DMS114 treated with DMSO at 0.1 percent for 48 hours (cell line): ENCODE results near the gene CDH5.

ENCODE experiments used
- DNase-seq: peaks from one replicate; lab custom pipeline; 2025; ENCODE audit not compliant: unreplicated experiment; lab: John Stamatoyannopoulos, UW

CDH5 gene

DNA sequence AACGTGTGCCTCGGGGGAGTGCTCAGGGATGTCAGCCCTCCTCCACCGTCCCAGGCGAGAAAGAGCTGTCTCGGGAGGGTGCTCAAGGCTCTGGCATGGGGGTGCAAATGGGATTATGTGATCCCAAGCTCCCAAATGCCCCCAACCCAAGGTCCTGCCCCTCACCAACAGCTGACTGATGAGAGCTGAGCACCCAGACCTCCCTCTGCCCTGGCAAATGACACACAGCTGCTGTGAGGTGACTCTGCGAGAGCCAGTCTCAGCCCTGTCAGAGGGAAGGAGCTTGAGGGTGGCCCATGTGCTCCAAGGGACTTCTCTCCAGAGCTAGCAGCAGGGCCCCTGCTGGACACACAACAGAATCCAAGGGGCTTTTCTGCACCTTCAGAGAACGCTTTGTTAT, 7.7 kb downstream of the CDH5 start:
- DNase-seq = no peak

DNA sequence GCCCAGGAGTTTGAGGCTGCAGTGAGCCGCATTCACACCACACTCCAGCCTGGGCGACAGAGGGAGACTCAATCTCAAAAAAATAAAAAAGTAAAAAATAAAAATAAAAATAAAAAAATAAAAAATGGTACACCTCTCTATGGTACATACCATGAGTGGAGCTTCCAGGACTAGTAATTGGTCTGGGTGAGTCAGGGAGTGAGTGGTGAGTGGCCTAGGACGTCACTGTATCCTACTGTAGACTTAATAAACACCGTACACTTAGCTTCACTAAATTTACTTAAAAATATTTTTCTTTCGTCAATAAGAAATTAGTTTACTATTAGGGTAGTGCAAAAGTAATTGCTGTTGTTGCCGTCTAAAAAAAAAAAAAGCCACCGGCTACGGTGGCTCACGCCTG, 9.0 kb downstream of the CDH5 start:
- DNase-seq = no peak

GRCh38 chr16:66376114-66376513, 9.6 kb downstream of the CDH5 start:
- no peak for DNase-seq

DNA sequence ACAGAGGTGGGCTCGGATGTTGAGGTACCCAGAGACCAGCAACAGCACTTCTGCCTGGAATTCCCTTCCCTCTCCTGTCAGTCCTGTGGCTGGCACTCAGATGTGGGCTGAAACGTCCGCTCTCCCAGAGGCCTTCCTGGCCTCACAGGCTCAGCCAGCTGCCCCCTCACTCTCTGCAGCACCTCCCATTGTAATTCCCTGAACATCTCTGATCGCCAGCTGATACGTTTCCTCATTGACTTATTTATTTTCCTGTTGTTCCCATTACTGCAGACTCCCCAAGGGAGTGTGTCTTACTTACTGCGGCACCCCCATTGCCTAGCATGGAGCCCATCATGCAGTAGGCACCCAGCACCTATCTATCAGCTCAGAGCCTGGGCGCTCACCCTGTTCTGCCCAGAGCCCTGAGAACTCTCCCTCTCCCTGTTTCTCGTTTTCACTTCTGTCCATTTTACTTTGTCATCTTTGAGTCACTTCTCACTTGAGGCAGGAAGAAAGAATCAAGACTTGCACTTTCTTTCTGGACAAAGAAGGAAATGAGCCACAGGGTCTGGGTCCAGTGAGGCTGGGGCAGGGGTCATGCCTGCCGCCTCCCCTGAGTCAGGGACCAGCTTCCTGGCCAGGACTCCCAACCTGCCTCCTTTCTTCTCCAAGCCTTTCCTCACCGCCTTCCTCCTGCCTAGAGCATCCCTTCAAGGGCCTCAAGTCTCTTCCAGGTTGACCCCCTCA, 10.2 kb downstream of the CDH5 start:
- DNase-seq = no peak

- DNase-seq = no peak
These were observed 10.8 kb downstream of the CDH5 start for GRCh38 chr16:66377324-66377723.

DNA sequence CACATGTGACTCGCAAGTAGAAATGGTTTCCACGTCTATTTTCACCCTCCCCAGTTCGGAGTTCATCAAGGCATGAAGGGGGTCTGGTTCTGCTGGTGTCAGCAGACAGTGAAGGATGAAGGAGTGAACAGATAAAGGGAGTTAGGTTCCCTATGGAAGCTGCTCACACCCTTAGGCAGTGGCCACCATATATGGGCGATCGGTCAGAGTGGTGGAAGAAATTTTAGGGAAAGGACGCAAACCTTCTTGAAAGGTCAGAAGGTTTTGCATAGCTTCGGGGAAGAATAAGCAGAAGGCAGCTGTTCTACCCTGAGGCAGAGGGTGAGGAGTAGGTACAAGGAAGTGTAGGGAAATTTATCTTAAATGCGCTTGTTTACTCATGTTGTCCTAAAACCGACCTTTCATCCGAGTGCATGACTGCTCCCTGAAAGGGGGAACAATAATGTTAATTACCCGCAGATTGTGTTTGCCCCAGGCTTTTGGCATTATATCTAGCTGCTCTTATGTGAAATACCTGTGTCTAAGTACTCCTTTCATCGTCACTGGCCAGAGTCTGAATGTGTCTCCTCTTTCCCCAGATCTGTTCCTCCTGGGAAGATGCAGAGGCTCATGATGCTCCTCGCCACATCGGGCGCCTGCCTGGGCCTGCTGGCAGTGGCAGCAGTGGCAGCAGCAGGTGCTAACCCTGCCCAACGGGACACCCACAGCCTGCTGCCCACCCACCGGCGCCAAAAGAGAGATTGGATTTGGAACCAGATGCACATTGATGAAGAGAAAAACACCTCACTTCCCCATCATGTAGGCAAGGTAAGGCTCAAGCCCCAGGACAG, 12.5 kb downstream of the CDH5 start:
- no peak for DNase-seq

- no peak for DNase-seq
These were observed 13.1 kb downstream of the CDH5 start for GRCh38 chr16:66379571-66379941.

- DNase-seq = no peak
These were observed 13.9 kb downstream of the CDH5 start for GRCh38 chr16:66380421-66380820.

DNA sequence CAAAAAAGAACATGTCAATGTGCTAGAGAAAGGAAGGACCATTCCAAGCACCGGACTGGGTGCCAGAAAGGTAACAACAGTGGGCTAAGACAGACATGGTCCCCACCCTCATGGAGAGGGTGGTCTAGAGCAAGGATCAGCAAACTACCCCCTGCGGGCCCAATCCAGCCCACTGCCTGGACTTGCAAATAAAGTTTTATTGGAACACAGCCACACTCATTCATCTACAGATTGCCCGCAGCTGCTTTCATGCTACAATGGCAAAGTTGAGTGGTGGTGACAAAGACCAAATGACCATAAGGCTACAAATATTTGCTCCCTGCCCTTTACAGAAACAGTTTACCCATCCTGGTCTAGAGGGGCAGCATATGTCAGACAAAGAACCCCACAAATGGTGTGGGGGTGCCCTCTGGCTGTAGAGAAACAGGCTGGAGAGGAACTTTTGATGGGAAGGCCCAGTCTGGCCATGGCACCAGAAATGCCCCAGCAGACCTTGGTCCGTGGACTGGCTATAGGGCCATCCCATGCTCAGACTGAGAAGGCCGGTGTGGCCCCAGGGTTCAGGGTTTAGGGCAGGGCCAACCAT, 15.2 kb downstream of the CDH5 start:
- no peak for DNase-seq

DNA sequence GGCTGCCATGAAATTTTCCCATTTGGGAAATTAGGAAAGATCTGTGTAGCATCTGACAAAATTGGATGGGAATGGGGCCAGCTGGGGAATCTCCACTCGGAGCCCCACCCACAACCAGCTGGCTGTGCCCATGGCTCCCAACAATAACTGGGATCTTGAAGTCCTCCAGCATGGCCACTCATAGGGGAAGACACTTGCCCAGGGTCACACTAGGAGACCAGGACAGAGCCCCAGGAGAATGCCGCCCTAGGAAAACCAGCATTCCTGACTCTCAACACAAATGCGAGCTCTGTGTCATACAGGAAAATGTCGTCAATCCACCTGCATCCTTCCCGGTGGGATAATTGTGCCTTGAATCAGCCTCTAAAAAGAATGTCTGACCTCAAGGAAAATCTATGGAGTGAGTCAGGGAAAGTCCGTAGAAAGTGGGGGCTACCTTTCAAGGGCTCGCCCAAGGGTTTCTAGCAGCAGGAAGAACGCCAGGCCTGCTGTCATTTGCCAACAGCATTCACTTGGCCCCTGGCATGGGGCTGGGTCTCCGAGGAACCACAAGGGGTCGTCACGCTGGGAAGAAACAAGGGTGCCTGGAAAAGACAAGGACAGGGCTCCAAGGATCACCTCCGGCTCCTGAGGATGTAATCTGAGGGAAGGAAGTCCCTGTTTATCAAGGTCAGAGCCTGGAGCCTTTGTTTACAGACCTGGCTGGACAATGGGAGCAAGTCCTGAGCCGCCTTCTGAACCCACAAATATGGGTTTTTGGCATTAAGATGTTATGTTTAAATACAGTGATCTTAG, 15.9 kb downstream of the CDH5 start:
- DNase-seq = no peak

DNA sequence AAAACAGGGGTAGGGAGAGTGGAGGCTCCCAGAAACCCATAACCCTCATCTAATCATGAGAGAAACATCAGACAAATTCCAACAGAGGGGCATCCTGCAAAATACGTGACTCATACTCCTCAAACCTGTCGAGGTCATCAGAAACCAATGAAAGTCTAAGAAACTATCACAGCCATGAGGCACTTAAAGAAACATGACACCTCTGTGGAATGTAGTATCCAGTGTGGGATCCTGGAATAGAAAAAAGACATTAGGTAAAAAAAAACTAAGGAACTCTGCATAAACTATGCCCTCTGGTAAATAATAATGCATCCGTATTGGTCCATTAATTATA, 16.4 kb downstream of the CDH5 start:
- DNase-seq = no peak

DNA sequence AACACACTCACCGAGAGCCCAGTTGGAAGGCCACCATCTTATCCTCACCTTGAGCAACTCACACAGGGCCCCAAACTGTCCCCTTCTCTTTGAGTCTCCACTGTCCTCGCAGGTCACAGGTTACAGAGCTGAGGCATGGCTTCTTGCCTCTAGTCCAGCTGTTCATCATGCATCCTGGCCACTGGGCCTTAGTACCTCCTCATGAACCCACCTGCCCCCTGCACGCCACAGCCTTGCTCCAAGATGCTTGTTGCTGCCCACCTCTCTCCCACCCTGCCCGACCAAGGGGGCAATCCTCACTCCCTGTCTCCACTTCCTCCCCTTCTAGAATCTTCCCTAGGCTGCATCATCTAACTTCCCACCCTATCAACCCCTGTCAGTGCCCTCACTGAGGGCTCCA, 17.1 kb downstream of the CDH5 start:
- no peak for DNase-seq

- DNase-seq = no peak
These were observed 18.9 kb downstream of the CDH5 start for GRCh38 chr16:66385415-66385814.

- no peak for DNase-seq
These were observed 20.4 kb downstream of the CDH5 start for GRCh38 chr16:66386629-66387622.

GRCh38 chr16:66387817-66388332, 21.4 kb downstream of the CDH5 start:
- no peak for DNase-seq

DNA sequence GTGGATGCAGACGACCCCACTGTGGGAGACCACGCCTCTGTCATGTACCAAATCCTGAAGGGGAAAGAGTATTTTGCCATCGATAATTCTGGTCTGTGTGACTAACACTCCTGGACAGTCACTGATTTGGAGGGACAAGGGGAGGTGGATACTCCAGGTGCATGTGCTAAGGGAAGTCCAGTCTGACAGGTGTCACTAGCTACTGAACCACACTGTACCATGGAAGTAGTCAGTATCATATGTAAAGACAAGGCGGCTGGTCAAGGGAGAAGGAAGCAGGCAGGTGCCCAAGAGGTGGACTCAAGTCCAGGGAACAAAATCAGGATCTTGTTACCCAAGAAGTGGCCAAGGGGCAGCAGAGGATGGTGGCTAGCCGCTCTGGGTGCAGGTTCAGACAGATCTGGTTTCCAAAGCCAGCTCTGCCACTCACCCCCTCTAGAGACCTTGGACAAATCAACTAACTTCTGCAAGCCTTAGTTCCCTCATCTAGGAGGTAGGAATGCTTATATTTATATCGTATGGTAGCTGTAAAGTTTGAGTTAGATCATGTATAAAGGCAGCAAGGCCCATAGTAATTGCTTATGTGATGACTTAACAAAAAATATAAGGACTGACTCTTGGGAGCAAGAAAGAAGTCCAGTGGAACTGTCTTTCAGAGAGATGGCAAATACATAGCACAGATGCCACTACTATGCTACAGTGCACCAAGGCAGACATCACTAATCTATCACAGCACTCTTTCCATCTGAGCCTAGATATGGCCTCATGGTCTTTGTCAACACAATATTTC, 22.1 kb downstream of the CDH5 start:
- DNase-seq = no peak

- no peak for DNase-seq
These were observed 23.0 kb downstream of the CDH5 start for GRCh38 chr16:66389256-66390176.
